ENCODE measurements around the gene GLI3. TPM values are rescaled to one million over a fixed set of nuclear protein-coding genes. Genes with fewer than 3 reads are reported as not detected.

The GLI3 gene
- total RNA-seq = 11.5 and 11.8 TPM in 2 replicates

GRCh38 chr7:42236976-42237810 lies at the start of gene GLI3:
Gene GLI3 (minus strand): TSS chr7:42237209. CDS start chr7:42223253, 13,956 bp downstream.

Small RNA genes lying within 50 kb of the gene (small RNA-seq; reads per million reads assigned to genes)
- not detected for gene HMGN2P30
